NB4 (cell line): ENCODE measurements around the gene CTSK.

Experiments
- DNase-seq: peaks from one replicate; pipeline ENCODE4 v3.0.0; 2010; ENCODE audit warnings: low read depth
- H3K4me3 ChIP-seq: one replicate; pipeline ENCODE4 v1.5.1; 2011; ENCODE audit warnings: mild to moderate bottlenecking, low read depth, low read length, moderate library complexity
- MYC ChIP-seq: IDR thresholded peaks from 2 replicates; pipeline ENCODE4 v1.6.1; 2011; ENCODE audit warnings: low read depth, low read length
- POLR2A ChIP-seq: IDR thresholded peaks from 2 replicates; pipeline ENCODE4 v1.6.1; 2011; ENCODE audit warnings: mild to moderate bottlenecking; ENCODE audit not compliant: insufficient read length; ENCODE audit errors: extremely low read depth
- TF ChIP-seq, protein P1 (sequence below): IDR thresholded peaks from 2 replicates; pipeline ENCODE4 v1.6.1; 2011; ENCODE audit warnings: low read depth, low read length
- TF ChIP-seq, protein P2 (sequence below): IDR thresholded peaks from one replicate; pipeline ENCODE4 v1.5.1; 2012; ENCODE audit warnings: low read depth, low read length

CTSK gene

GRCh38 chr1:150809651-150810050 lies 1.6 kb upstream of the CTSK start:
- TF ChIP-seq MYC (no peak), POLR2A (no peak)
- TF ChIP-seq, protein P1, sequence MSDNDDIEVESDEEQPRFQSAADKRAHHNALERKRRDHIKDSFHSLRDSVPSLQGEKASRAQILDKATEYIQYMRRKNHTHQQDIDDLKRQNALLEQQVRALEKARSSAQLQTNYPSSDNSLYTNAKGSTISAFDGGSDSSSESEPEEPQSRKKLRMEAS = no peak
- TF ChIP-seq, protein P2, sequence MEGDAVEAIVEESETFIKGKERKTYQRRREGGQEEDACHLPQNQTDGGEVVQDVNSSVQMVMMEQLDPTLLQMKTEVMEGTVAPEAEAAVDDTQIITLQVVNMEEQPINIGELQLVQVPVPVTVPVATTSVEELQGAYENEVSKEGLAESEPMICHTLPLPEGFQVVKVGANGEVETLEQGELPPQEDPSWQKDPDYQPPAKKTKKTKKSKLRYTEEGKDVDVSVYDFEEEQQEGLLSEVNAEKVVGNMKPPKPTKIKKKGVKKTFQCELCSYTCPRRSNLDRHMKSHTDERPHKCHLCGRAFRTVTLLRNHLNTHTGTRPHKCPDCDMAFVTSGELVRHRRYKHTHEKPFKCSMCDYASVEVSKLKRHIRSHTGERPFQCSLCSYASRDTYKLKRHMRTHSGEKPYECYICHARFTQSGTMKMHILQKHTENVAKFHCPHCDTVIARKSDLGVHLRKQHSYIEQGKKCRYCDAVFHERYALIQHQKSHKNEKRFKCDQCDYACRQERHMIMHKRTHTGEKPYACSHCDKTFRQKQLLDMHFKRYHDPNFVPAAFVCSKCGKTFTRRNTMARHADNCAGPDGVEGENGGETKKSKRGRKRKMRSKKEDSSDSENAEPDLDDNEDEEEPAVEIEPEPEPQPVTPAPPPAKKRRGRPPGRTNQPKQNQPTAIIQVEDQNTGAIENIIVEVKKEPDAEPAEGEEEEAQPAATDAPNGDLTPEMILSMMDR = no peak
- DNase-seq = no peak
- no peak overlapping the region for H3K4me3 ChIP-seq

GRCh38 chr1:150808846-150809245 lies 786 bp upstream of the CTSK start:
- TF ChIP-seq MYC (no peak), POLR2A (no peak)
- TF ChIP-seq, protein P2 = no peak
- TF ChIP-seq, protein P1 = no peak
- no peak overlapping the region for H3K4me3 ChIP-seq
- DNase-seq = no peak

DNA sequence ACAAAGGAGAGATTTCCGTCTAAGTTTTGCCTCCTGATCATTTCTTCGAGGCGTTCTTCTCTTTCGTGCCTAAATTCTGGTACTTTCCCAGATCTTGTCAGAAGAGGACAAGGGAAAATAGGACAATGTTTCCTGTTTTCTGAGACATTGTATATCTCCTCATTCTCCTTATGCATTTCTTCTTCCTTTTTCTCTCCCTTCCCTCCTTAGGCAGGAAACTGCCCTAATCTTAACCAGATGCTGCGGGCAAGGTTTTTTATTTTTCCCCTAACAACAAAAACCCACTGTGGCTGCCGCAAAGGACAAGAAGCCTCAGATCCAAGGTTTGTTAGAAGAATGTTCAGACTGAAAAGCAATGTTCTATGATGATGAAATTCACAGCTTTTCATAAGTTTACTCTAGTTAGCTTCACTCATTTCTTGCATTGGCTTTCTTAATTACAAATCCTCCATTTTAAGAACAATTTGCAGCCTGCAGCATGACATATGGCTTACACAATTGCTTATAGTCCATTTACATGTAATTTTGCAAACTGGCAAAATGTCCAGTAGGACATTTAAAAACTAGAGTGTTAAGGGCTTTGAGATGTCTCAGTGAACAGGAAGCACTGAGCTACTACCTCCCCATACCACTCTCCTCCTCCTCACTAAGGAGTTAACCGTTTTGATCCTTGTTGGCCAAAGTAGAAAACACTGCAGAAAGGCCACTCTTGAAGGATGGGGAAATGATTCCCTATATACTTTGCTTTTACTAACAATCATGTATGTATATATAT lies 624 bp downstream of the CTSK start:
- H3K4me3 ChIP-seq = no peak overlapping the region
- TF ChIP-seq, protein P1 = no peak
- TF ChIP-seq MYC (no peak), POLR2A (no peak)
- TF ChIP-seq, protein P2 = no peak
- peak; percentile 12 for DNase-seq

DNA sequence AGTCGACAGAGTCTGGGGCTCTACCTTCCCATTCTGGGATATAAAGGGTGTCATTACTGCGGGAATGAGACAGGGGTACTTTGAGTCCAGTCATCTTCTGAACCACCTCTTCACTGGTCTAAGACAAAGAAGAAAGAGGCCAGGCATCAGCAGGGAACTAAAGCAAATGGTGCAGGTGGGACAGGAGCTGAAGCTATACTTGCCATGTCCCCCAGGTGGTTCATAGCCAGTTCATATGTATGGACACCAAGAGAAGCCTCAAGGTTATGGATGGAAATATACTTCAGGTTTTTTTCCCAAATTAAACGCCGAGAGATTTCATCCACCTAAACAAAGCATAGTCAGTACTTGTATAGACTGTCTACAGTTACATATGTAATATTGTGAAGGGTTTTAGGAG lies 2.2 kb downstream of the CTSK start:
- H3K4me3 ChIP-seq = no peak overlapping the region
- DNase-seq = no peak
- TF ChIP-seq, protein P1 = no peak
- TF ChIP-seq, protein P2 = no peak
- TF ChIP-seq POLR2A (no peak), MYC (no peak)

DNA sequence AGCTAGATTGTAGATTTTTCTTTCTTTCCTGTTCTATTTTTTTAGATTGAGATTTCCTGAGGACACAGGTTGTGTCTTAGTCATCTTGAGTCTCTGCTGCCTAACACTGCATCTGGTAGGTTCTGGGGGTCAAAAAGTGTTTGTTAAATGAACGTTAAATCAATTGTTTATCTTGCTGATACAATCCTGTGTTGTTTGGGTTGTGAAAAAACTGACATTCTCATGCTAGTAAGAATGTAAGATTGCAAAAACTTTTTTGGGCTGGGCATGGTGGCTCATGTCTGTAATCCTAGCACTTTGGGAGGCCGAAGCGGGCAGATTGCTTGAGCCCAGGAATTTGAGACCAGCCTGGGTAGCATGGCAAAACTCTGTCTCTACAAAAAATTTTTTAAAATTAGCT lies 3.4 kb downstream of the CTSK start:
- DNase-seq = no peak
- TF ChIP-seq, protein P1 = no peak
- TF ChIP-seq MYC (no peak), POLR2A (no peak)
- TF ChIP-seq, protein P2 = no peak
- H3K4me3 ChIP-seq = no peak overlapping the region
